ENCODE measurements around the gene METTL8.

GRCh38 chr2:171452773-171453172, 19.0 kb upstream of the METTL8 start:
- TF ChIP-seq EZH2 (IDR thresholded peaks at IDR 0.05), result no peak
- no peak for TF ChIP-seq POLR2A (IDR thresholded peaks at IDR 0.05; ENCODE audit: borderline replicate concordance, extremely low read depth, insufficient read depth, insufficient read length)
- TF ChIP-seq, protein P1, sequence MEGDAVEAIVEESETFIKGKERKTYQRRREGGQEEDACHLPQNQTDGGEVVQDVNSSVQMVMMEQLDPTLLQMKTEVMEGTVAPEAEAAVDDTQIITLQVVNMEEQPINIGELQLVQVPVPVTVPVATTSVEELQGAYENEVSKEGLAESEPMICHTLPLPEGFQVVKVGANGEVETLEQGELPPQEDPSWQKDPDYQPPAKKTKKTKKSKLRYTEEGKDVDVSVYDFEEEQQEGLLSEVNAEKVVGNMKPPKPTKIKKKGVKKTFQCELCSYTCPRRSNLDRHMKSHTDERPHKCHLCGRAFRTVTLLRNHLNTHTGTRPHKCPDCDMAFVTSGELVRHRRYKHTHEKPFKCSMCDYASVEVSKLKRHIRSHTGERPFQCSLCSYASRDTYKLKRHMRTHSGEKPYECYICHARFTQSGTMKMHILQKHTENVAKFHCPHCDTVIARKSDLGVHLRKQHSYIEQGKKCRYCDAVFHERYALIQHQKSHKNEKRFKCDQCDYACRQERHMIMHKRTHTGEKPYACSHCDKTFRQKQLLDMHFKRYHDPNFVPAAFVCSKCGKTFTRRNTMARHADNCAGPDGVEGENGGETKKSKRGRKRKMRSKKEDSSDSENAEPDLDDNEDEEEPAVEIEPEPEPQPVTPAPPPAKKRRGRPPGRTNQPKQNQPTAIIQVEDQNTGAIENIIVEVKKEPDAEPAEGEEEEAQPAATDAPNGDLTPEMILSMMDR (IDR thresholded peaks at IDR 0.05 in 2 of 3, conservative IDR thresholded peaks at IDR 0.05 in 1 of 3; ENCODE audit: borderline replicate concordance in 1 of 3, insufficient read depth in 1 of 3, low read depth in 2 of 3, low read length in 2 of 3), result no peak
- no peak for TF ChIP-seq RAD21 (IDR thresholded peaks at IDR 0.05; ENCODE audit: low read depth)
- no peak for TF ChIP-seq REST (IDR thresholded peaks at IDR 0.05; ENCODE audit: low read depth)
- TF ChIP-seq, protein P2, sequence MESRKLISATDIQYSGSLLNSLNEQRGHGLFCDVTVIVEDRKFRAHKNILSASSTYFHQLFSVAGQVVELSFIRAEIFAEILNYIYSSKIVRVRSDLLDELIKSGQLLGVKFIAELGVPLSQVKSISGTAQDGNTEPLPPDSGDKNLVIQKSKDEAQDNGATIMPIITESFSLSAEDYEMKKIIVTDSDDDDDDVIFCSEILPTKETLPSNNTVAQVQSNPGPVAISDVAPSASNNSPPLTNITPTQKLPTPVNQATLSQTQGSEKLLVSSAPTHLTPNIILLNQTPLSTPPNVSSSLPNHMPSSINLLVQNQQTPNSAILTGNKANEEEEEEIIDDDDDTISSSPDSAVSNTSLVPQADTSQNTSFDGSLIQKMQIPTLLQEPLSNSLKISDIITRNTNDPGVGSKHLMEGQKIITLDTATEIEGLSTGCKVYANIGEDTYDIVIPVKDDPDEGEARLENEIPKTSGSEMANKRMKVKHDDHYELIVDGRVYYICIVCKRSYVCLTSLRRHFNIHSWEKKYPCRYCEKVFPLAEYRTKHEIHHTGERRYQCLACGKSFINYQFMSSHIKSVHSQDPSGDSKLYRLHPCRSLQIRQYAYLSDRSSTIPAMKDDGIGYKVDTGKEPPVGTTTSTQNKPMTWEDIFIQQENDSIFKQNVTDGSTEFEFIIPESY (IDR thresholded peaks at IDR 0.05; ENCODE audit: extremely low read depth, insufficient replicate concordance, low read length), result no peak
- TF ChIP-seq POLR2AphosphoS5 (IDR thresholded peaks at IDR 0.05; ENCODE audit: low read depth, low read length), result no peak
- no peak for TF ChIP-seq TCF7L2 (IDR thresholded peaks at IDR 0.05; ENCODE audit: borderline replicate concordance, extremely low read depth, insufficient read depth, insufficient read length)
- no peak for TF ChIP-seq ATF3 (IDR thresholded peaks at IDR 0.05)
- no peak for TF ChIP-seq EZH2phosphoT487 (IDR thresholded peaks at IDR 0.05; ENCODE audit: borderline replicate concordance)
- no peak for TF ChIP-seq ZNF274 (IDR thresholded peaks at IDR 0.05; ENCODE audit: low read depth, low read length)
- TF ChIP-seq JUND (IDR thresholded peaks at IDR 0.05), result no peak
- no peak for TF ChIP-seq SP1 (IDR thresholded peaks at IDR 0.05; ENCODE audit: low read depth)

Data from HCT116 (cell line).